Ammon's horn (tissue), 1 donor: ENCODE measurements around the gene MRPS9.
A peak's percentile ranks its signal among the peaks of the same experiment; 100 is the strongest.

ENCODE experiments used
- DNase-seq: peaks from one replicate; pipeline ENCODE4 v3.0.0-alpha.2; 2016; ENCODE audit warnings: low spot score

The MRPS9 gene

DNA sequence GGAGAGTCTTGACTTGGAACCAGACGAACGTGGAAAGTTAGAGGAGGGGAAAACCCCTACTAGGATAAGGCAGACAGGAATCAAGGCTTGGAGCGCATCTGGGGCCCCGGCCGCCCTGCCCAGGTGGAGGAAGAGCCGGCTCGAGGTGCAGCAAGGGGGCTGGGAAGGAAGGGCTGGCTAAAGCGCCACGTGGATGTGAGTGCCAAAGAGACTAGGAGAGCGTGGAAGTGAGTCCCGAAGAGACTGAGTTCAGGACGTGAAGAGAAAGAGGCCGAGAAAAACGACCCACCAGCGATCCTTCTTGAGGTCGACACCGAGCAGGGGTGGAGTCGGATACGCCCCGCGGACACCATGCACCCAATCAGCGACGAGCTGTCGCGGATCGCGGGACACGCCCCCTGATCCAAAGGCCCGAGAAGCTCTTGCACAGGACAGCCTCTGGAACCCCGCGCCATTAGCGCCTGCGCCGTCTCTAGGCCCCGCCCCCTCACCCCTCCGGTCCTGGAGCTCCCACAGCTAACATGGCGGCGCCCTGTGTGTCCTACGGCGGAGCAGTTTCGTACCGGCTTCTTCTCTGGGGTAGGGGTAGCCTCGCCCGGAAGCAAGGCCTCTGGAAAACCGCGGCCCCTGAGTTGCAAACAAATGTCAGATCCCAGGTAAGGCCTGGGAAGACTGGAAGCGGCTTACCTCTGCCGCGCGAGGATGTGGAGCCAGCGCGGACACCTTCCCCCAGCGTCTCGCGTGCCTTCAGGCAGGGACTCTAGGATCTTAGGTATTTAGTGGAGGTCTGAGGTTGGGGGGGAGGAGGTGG lies at the start of gene MRPS9:
Gene MRPS9, plus strand, starts transcription at position 498 of the 811 bp plus-strand sequence. Its CDS starts 24 bp downstream, at position 522.
- DNase-seq, result peak; percentile 100

DNA sequence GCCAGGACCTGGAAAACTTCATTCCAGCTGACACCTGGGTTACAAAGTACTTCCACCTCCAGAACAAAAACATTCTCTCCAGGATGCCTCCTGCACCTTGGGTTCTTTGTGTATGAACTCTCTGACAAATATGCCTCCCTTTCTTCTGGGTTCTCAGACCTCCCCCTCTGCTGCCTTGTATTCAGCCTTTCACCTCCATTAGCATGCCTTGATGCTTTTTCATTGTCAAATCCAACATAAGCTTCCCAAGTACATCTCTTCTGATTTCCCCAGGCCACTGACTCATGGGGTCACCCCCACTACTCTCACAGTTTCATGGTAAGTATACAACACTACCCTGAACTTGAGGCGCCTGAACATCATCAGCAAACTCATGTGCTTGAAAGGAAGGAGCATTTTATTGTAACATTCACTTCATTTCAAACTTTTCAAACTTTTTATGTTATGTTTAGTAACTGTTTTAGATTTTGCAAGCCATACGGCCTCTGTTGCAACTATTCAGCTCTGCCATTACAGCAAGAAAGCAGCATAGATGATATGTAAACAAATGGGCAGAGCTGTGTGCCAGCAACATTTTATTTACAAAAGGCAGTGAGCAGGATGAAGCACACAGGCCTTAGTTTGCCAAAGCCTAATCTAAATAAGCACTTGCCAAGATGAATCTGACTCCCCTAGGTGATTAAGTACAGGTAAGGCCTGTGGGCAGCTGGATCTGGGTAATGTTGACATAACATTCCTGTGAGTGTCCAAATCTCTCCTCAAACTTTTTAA lies 32.5 kb upstream of the MRPS9 start:
- DNase-seq, result no peak

DNA sequence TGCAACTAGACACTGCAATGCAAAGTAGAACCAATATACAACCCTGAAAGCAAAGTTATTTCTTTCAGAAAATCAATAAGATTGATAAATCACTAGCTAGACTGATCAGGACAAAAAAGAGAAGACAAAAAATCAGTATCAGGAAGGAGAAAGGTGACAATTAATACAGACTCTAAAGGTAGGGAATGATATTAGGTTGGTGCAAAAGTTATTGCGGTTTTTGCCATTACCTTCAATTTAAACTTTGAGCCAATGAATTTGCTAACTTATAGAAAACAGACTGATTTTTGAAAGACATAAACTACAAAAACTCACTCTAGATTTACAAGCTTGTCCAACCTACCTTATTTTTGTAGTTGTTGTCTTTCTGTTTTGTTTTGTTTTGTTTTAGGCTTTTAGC lies 30.5 kb upstream of the MRPS9 start:
- no peak for DNase-seq

DNA sequence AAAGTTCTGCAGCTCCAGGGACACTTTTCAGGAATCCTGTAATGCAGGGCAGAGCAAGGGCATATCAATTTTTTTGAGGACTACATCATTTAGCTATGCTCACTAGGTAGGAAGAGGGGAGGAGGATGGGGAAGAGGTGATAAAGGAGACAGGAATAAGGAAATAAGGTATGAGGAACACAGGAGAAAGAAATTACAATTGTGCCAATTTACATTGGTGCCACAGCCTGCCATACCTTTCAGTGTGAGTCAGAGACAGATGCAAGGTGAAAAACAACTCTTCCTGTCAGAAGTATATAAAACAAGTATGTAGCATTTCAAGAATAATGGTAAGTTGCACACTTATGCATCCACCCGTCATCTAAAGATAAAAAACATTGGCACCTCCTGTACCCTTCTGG lies 5.4 kb upstream of the MRPS9 start:
- DNase-seq, result no peak

DNA sequence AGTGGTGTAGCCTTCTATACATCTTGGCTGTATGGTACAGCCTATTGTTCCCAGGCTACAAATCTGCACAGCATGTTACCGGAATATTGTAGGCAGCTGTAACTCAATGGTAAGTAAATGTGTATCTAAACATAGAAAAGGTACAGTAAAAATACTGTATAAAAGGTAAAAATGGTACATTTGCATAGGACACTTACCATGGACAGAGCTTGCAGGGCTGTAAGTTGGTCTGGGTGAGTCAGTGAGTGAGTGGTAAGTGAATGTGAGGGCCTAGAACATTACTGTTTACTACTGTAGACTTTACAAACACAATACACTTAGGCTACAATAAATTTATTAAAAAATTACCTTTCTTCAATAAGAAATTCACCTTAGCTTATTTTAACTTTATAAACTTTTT lies 3.7 kb upstream of the MRPS9 start:
- DNase-seq, result no peak

DNA sequence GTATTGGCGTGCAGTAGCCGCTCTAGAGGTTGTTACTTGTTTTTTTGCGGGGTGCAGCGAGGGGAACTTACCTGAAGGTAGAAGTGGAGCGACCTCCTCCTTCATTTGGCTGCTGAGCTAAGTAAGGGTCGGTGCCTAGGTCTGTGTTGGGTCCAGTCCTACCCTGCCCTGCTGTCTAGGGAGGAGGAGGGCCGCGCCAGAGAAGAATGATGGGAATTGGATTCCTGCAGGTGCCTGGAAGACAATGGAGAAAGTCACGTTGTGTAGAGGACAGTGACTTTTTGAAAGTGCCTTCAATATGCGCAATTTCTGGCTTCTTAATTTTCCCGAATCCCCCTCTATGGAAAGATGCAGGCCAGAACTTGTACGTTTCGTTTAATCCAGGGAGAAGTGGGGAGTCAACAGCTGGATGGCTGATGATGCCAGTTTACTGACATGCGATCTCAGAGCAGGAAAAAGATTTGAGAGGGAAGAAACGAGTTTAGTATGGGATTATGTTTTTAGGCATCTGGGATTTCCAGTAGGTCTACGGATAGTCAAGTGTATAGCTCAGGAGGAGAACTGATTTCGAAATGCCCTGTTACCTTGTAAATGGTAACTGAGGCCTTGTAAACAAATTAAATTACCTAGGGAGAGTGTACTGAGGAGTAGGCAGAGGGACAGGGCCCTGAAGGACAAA lies 653 bp downstream of the MRPS9 start:
- DNase-seq, result peak; percentile 16

DNA sequence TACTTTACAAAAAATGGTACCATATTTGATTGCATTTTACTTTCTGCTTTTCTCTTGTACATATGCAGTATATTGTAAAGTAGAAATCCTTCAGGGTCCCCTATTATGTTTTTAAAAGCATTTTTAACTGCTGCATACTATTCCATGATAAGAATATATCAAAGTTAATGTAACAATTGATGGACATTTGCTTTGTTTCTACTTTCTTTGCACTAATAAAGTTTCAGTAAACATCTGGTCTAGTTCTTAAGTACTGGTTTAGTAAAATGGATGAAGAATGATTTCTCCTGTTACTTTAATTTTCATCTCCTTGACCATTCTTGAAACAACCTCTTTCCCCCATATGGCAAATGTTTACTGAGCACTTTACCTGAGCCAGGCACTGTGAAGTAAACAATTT lies 1.7 kb downstream of the MRPS9 start:
- DNase-seq, result no peak

DNA sequence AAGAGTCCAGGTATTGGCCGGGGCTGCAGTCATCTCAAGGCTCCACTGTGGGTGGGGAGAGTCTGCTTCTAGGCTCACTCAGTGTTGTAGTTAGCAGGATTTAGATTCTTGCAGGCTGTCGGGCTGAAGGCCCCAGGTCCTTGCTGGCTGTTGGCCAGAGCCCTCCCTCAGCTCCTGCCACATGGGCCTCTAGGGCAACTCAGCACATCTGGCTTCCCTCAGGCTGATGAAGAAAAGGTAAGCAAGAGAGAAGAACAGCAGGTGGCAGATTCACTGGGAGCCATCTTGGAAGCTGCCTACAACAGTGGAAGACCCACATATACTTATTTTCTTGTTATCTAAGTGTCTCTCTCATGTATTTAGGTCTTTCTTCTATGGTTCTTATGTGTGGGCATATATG lies 4.3 kb downstream of the MRPS9 start:
- DNase-seq, result no peak

DNA sequence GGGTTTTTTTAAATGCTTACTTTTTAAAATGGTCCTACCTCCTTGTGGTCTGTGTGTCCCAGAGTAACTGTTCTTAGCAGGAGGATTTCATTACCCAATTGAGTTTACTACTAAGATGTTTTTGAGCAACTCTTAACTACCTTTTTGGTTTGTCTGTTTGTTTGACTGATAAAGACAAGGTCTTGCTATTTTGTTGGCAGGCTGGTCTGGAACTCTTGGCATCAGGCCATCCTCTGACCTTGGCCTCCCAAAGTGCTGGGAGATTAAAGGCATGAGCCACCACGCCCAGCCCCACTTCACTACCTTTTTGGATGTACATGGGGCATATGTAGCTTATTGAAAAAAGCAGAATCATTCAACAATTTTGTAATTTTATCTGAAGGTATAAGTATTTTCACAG lies 14.9 kb downstream of the MRPS9 start:
- no peak for DNase-seq

DNA sequence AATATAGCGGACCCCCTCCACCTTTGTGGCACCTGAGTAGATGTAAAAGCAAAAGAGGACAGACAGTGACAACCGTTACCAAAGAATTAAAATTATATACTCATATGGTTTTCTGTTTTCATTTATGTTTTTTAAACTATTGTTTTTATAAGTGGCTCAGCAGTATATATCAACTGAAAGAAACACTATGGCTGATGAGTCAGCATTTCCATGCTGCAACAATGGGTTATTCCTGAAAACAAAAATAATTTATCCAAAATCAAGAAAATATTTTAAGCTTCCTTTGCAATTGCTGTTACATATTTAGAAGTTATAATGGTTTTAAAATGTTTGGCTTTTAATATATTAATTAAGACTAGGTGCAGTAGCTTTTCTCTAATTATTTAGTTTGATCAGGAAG lies 17.7 kb downstream of the MRPS9 start:
- DNase-seq, result no peak

DNA sequence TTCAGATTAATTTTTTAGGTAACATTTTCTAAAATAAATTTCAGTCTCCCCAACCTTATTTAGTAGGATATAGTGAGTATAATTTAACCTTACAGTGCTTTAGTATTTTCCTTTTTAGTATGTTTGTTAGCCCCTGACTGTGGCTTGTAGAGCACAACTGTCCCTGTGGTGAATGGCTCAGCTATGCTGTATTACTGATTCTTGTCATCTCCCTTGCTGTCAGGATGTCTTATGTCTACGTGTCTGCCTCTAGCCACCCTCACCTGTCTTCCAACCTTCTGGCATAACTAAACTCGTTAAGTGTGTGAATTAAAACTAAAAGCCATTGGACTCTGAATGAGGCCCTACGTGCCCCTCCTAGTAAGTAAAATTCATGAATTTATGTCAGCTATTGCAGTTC lies 18.4 kb downstream of the MRPS9 start:
- no peak for DNase-seq

DNA sequence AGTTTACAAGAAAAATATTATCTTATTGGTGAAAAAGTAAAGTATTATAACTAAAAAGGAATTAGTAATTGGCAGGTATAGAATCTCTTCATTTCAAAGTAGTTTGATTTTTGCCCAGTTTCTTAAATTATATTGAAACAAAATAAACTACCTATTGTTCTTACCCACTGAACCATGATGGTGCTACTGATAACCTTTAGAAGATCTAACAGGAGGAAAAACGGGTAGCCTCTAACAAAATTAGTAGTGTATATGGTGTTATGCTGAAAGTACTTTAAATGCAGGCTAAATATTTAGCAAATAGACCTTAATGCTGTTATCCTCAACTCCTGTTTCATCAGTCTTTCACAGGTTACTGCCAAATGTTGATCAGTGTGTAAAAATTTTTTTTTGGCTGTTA lies 19.1 kb downstream of the MRPS9 start:
- no peak for DNase-seq

DNA sequence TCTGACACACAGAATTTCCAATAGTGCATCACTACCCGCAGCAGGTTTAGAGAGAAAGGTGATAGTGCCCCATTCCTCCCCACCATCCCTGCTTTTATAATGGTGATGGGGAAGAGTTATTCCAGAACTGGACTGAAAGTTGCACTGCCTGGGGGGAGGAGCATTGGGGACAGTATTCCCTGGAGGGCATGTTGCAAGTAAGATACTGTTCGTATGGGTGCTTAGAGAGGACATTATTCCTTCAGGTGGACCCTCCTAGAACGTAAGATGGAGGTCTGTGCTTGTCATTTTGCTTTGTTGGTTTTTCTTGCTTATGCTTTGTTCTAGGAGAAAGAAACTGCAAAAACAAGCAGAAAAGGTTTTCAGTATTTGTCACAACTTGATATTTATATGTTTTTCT lies 23.7 kb downstream of the MRPS9 start:
- DNase-seq, result no peak

DNA sequence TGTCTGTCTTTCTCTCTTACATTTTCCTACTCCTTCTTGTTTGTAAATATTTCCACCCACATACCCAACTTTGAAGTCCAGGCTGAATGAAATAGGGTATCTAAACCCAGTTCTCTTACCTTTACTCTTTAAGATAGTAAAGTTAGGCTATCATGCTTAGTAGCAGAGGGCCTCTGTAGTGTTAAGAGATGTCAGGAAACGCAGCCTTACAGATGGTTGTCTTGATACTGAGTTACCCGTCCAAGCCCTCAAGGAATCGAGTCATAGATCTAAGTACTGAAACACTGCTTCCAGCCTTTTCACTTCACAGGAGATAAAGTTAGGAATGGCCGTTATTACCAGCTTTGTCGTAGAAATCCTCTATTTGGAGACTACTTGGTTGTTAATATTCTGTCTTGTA lies 24.3 kb downstream of the MRPS9 start:
- no peak for DNase-seq

DNA sequence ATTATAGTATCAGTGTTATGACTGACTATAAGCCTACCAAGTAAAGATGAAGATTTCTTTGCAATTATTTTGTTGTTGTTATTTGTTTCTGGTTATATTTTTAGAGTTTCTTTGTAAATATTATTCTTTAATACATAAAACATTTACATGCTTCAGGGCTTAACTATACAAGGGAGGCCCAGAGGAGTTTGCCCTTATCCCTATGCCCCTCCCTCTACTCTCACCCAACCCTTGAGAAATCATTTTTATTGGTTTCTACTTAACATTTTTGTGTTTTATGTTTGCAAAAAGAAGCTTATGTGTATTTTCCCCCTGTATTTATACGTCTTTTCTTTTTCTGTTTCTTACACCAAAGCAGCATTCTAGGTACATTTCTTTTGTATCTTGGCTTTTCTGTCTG lies 30.5 kb downstream of the MRPS9 start:
- DNase-seq, result no peak

DNA sequence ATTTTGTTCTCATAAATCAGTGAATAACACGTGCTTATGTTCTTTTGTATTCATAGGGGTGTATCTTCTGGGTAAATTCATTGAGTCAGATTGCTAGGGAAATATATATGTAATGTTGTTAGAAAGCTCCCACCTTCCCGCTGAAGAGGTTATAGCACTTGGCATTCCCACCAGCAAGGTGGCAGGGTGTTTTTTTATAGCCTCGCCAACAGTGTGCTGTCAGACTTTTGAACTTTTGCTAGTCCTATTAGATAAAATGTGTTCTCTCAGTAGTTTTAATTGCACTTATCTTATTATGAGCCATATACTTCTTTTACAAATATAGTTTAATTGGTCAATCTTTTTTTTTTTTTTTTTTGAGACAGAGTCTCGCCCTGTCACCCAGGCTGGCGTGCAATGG lies 31.0 kb downstream of the MRPS9 start:
- no peak for DNase-seq

DNA sequence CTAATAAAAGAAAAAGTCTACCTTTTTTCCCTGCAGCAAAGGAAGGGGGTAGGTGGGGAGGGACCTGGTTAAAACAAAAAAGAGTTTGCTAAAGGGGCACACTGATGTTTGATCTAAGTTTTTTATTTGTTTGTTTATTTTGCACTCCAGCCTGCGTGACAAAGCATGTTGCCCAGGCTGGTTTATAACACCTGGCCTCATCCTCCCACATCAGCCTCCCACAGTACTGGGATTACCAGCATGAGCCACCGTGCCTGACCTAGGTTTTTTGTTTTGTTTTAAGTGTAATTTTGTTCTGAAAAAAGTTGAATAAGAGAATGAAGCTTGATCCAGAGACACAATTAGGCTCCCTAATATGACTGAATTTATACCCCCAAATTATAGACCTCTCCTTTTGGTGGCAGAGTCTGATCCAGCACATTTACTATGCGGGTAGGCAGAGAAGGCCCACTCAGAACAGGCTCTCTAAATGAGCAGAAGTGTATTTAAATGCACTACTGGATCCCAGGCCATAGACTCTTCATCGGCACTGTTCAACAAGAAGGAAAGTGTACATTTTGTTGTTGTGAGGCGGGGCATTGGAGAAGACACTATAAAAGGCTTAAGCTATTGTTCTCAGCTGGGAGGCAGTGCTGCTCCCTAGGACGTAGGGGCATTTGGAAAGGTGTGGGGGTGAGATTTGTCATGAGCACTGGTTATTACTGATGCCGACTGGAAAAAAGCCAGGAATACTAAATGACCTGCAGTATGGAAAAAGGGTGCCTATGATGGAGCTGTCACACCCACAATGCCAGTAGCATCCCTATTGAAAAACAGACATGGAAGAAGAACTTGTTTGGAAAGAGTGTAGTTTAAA lies 32.4 kb downstream of the MRPS9 start:
- no peak for DNase-seq

DNA sequence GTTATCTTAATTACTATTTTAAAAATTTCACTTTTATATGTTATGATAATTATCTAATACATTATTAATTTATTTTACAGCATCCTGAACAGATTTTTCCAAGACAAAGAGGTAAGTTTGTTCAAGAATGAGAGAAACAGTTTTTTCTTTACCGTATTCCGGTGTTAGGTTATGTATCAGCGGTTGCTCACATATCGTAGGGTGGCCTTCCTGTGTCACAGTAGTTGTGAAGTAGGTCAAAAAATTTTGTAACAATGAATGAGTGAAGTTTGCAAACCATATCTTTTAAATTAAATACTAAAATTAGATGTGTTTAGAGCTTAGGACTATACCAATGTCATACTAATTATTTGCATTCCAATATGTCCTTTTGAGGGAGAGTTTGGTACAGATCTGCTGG lies 33.5 kb downstream of the MRPS9 start:
- DNase-seq, result no peak

DNA sequence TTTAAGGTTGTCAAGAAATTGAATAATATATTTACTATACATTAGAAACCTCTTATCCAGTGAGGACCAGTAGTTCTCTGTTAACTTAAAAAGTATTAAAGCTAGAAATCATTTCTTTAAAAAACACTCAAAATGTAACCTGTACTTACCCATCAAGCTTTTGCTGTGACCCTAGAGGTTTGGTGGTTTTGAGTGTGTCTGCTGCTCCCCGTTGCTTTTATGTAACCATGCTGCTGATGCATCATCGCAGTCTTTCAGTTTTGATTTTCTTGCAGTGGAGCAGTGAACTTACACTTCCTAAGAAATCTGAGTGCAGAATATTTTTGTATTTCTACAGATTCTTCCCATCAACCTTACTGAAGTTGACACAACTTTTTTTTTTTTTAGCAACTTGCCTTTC lies 34.2 kb downstream of the MRPS9 start:
- DNase-seq, result no peak

DNA sequence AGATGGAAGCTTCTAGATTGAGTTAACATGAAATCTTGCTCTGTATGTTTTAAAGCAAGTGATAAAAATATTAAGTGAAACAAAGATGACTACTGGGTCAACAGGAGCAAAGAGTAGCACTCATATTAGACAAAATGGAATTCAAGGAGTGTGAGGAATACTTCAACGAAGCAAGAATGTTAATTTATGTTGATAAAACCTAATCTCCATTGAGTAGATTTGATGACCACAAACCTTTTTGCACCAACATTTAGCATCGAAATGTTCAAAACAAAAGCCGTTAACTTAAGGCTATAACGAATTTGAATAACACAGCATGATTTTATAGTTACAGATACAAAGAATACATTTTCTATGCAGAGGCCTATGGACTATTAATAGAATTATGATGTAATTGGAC lies 35.7 kb downstream of the MRPS9 start:
- no peak for DNase-seq

DNA sequence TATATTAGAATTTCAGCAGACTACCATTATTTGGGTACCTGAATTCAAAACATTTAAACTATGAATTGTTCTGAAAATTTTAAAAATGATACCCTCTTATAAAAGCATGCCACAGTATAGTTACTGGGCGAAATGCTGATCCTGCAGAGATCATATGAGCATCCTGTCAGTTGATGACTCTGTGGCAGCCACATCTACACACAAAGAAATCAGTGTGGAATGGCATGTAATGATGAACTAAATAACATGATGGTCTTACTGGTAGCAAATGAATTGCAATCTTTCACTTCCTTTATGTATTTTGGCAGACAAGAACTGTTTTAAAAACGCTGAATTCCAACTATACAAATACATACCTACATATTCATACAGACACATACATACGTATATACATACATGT lies 38.3 kb downstream of the MRPS9 start:
- DNase-seq, result no peak

DNA sequence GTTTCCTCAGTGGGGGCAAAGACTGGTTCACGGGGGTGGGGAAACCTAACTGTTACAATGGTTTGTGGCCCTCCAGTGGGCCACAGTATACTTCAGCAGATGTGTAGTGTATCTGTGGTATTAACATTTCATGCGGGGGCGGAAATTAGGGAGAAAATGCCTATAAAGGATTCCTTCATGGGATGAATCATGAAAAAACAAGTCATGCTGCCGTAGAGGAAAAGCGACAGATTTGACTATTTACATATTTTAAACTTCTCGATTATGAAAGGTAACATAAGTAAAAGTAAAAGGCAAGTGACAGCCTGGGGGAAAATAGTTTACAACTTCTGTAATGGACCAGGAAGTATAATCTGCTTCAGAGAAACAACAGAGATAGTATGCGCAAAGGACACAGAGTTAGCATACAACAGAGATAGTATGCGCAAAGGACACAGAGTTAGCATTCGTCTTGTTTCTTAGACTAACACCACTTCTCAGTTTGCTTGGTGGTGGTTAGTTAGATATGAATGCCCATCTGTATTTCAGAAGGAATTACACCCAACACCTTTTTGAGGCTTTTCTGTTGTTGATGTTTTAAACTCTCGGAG lies 41.1 kb downstream of the MRPS9 start:
- no peak for DNase-seq
